Spleen (tissue), 11 donors: Measurements from ENCODE around the gene AADACL2. TPM values are rescaled to one million over a fixed set of nuclear protein-coding genes. Genes with fewer than 3 reads are reported as not detected.

Experiments used
- DNase-seq: peaks from one replicate; pipeline ENCODE4 v3.0.0-alpha.2; 2020
- H3K27ac ChIP-seq, 8 donors: fragments of 200-600 bp; sonication (generic) in 7 of 8; 1 replicate in 4 of 8; 2 replicates in 4 of 8; pipeline versions ENCODE4 v1.5.0 to v1.8.0; 2016 to 2021; ENCODE audit warnings: inconsistent platforms in 4 of 8, mild to moderate bottlenecking in 4 of 8, moderate library complexity in 1 of 8
- H3K27me3 ChIP-seq, 7 donors: fragments of 200-600 bp; sonication (generic) in 6 of 7; replicated peaks in 1 of 7; 1 replicate in 4 of 7; 2 replicates in 3 of 7; pipeline versions ENCODE4 v1.5.0 to v1.8.0; 2016 to 2021; ENCODE audit warnings: inconsistent platforms in 3 of 7, mild to moderate bottlenecking in 1 of 7
- H3K36me3 ChIP-seq, 6 donors: fragments of 200-600 bp; sonication (generic) in 5 of 6; 1 replicate in 4 of 6; 2 replicates in 2 of 6; pipeline versions ENCODE4 v1.5.0 to v1.8.0; 2016 to 2021; ENCODE audit warnings: inconsistent platforms in 2 of 6
- H3K4me1 ChIP-seq, 6 donors: fragments of 200-600 bp; sonication (generic) in 5 of 6; 1 replicate in 3 of 6; 2 replicates in 3 of 6; pipeline versions ENCODE4 v1.5.0 to v1.8.0; 2016 to 2021; ENCODE audit warnings: inconsistent platforms in 3 of 6
- H3K4me3 ChIP-seq, 8 donors: fragments of 200-600 bp; sonication (generic) in 7 of 8; 1 replicate in 4 of 8; 2 replicates in 4 of 8; pipeline versions ENCODE4 v1.5.0 to v1.8.0; 2016 to 2021; ENCODE audit warnings: inconsistent platforms in 4 of 8, mild to moderate bottlenecking in 4 of 8, moderate library complexity in 2 of 8
- H3K9me3 ChIP-seq, 8 donors: fragments of 200-600 bp; sonication (generic) in 7 of 8; 1 replicate in 4 of 8; 2 replicates in 4 of 8; pipeline versions ENCODE4 v1.5.0 to v1.8.0; 2016 to 2021; ENCODE audit warnings: inconsistent platforms in 4 of 8
- POLR2A ChIP-seq, 3 donors: fragments of 450-650 bp; IDR thresholded peaks; one replicate each; pipeline ENCODE4 v1.5.1; 2017; ENCODE audit warnings: antibody characterized with exemption in 3 of 3, mild to moderate bottlenecking in 1 of 3
- POLR2AphosphoS5 ChIP-seq, 3 donors: sonication (generic); formaldehyde crosslinking; IDR thresholded peaks; one replicate each; pipeline ENCODE4 v1.5.1; 2017; ENCODE audit warnings: antibody characterized with exemption in 3 of 3
- WGBS, 5 donors: extraction: QIAGEN DNeasy Blood & Tissue Kit in 3 of 5; methylation state at CpG; one replicate each; pipeline versions ENCODE4 v1.1.5 to v1.1.7; 2013 to 2018; 5-methylcytosine and 5-hydroxymethylcytosine counted together
- intact Hi-C: fragments of 100-400 bp; cut with DNase I; formaldehyde crosslinking; loops from one replicate; pipeline ENCODE4 v1.15.0; 2023; ENCODE audit warnings: low total_unique reads
- polyA plus RNA-seq, 3 donors: library from polyadenylated mRNA; stranded (reverse); fragments of 200-250 nt; gene quantifications; one replicate each; pipeline ENCODE4 v1.2.1, GENCODE V29; 2013
- total RNA-seq, 7 donors: library from RNA; depleted of rRNA in 3 of 7; stranded (reverse); fragments of >200 nt in 3 of 7; fragmentation: NEBNext Ultra II Directional in 4 of 7; extraction: Animal tissue kit (Norgen Biotek cat#: 25700) in 4 of 7; gene quantifications; one replicate each; pipeline versions ENCODE4 v1.1.0 to v1.2.1, GENCODE V29; 2016 to 2021
- TF ChIP-seq, protein P1 (sequence below), 11 experiments: fragments of 200-600 bp in 7 of 11; fragments of 450-650 bp in 4 of 11; sonication (generic) in 4 of 11; IDR thresholded peaks in 8 of 11; conservative IDR thresholded peaks in 3 of 11; 1 replicate in 7 of 11; 2 replicates in 4 of 11; pipeline versions ENCODE4 v1.4.0 to v1.8.0; 2016 to 2021; ENCODE audit warnings: antibody characterized with exemption in 11 of 11, inconsistent platforms in 4 of 11, mild to moderate bottlenecking in 1 of 11
- donor health status: healthy with polysubstance abuse.
- donor health status: DM: no; HTN: no; CAD: no; lungs with moderate emphysema.
- donor health status: DM: no; HTN: no; CAD: no.
- donor health status: Bipolar disorder and iron deficiency.
- donor health status: healthy.
- donor health status: DM: no; HTN: no; CAD: no.
- donor health status: DM: yes; HTN: yes; CAD: no.

Gene AADACL2
- total and polyA plus RNA-seq, 10 donors: not detected

GRCh38 chr3:151709847-151710246 lies 23.9 kb upstream of the AADACL2 start:
- peaks cover 0 to 24% (median 7%) of the 10 kb centered on the region in 8 donors for H3K9me3 ChIP-seq
- no peak overlapping the region for H3K4me3 ChIP-seq
- WGBS, 5 donors: 58 to 77% (median 67%) methylated on average over 1 of the region's 1 CpG
- intact Hi-C loops: no loop called here
- DNase-seq: no peak
- no peaks in the 10 kb centered on the region for H3K36me3 ChIP-seq
- TF ChIP-seq POLR2A (IDR thresholded peaks at IDR 0.05): no peak
- TF ChIP-seq, protein P1, sequence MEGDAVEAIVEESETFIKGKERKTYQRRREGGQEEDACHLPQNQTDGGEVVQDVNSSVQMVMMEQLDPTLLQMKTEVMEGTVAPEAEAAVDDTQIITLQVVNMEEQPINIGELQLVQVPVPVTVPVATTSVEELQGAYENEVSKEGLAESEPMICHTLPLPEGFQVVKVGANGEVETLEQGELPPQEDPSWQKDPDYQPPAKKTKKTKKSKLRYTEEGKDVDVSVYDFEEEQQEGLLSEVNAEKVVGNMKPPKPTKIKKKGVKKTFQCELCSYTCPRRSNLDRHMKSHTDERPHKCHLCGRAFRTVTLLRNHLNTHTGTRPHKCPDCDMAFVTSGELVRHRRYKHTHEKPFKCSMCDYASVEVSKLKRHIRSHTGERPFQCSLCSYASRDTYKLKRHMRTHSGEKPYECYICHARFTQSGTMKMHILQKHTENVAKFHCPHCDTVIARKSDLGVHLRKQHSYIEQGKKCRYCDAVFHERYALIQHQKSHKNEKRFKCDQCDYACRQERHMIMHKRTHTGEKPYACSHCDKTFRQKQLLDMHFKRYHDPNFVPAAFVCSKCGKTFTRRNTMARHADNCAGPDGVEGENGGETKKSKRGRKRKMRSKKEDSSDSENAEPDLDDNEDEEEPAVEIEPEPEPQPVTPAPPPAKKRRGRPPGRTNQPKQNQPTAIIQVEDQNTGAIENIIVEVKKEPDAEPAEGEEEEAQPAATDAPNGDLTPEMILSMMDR (IDR thresholded peaks at IDR 0.05 in 8 of 11, conservative IDR thresholded peaks at IDR 0.05 in 3 of 11): no peak
- TF ChIP-seq POLR2AphosphoS5 (IDR thresholded peaks at IDR 0.05): no peak
- H3K27me3 ChIP-seq: no peaks in the 10 kb centered on the region
- H3K4me1 ChIP-seq: no peaks in the 10 kb centered on the region
- H3K27ac ChIP-seq: no peak overlapping the region

- no peak overlapping the region for H3K4me3 ChIP-seq
- intact Hi-C loops: no loop called here
- no peaks in the 10 kb centered on the region for H3K27me3 ChIP-seq
- H3K27ac ChIP-seq: no peak overlapping the region
- H3K4me1 ChIP-seq: no peaks in the 10 kb centered on the region
- TF ChIP-seq POLR2AphosphoS5 (IDR thresholded peaks at IDR 0.05) (no peak), POLR2A (IDR thresholded peaks at IDR 0.05) (no peak)
- TF ChIP-seq, protein P1 (IDR thresholded peaks at IDR 0.05 in 8 of 11, conservative IDR thresholded peaks at IDR 0.05 in 3 of 11): no peak
- no peaks in the 10 kb centered on the region for H3K36me3 ChIP-seq
- H3K9me3 ChIP-seq: peaks cover 0 to 15% (median 10%) of the 10 kb centered on the region in 8 donors
- WGBS, 5 donors: 83 to 94% (median 92%) methylated on average over 7 to 8 of the region's 8 CpGs
- no peak for DNase-seq
Observed at GRCh38 chr3:151721294-151721693, 12.4 kb upstream of the AADACL2 start.

DNA sequence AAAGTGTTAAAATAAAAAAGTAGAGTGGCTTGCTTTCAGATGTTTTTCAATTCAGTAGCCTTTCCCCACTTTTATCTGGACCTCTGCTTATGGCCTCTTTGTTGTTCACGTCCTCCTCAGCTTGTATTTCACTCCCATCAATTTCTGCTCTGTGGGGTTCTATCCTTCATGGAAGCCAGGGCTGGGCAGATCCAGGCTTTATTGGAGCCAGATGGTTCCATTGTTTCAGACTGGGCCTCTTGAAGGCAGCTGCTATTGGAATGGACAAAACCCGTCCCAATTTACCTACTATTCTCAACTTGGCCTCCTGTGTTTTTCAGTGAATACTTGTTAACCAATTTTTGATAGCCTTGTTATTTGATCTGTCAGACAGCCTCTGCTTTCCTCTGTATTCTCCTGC lies 10.9 kb upstream of the AADACL2 start:
- no peak overlapping the region for H3K4me3 ChIP-seq
- H3K36me3 ChIP-seq: no peaks in the 10 kb centered on the region
- H3K27me3 ChIP-seq: no peaks in the 10 kb centered on the region
- no peaks in the 10 kb centered on the region for H3K4me1 ChIP-seq
- DNase-seq: no peak
- no peak overlapping the region for H3K27ac ChIP-seq
- WGBS, 5 donors: 70 to 97% (median 83%) methylated on average over 2 of the region's 2 CpGs
- H3K9me3 ChIP-seq: peaks cover 0 to 15% (median 10%) of the 10 kb centered on the region in 8 donors
- intact Hi-C loops: no loop called here
- TF ChIP-seq, protein P1 (IDR thresholded peaks at IDR 0.05 in 8 of 11, conservative IDR thresholded peaks at IDR 0.05 in 3 of 11): no peak
- TF ChIP-seq POLR2AphosphoS5 (IDR thresholded peaks at IDR 0.05) (no peak), POLR2A (IDR thresholded peaks at IDR 0.05) (no peak)

GRCh38 chr3:151724576-151725562 lies 8.9 kb upstream of the AADACL2 start:
- WGBS, 5 donors: 69 to 85% (median 73%) methylated on average over 6 of the region's 6 CpGs
- DNase-seq: no peak
- Histone ChIP-seq H3K4me3 (no peak overlapping the region), H3K9me3 (peaks cover 0 to 19% (median 10%) of the 10 kb centered on the region in 8 donors), H3K4me1 (no peaks in the 10 kb centered on the region), H3K27ac (no peak overlapping the region), H3K36me3 (no peaks in the 10 kb centered on the region), H3K27me3 (no peaks in the 10 kb centered on the region)
- no peak for TF ChIP-seq POLR2AphosphoS5 (IDR thresholded peaks at IDR 0.05)
- TF ChIP-seq POLR2A (IDR thresholded peaks at IDR 0.05): no peak
- TF ChIP-seq, protein P1 (IDR thresholded peaks at IDR 0.05 in 8 of 11, conservative IDR thresholded peaks at IDR 0.05 in 3 of 11): no peak
- intact Hi-C loops: no loop called here
